ENCODE data around the gene PTHLH.

PTHLH gene

GRCh38 chr12:27972721-27973120, at the start of gene PTHLH:
Gene PTHLH, minus strand, starts transcription at chr12:27972733. Its CDS starts 3,239 bp downstream, at chr12:27969494.
- no peaks in the 10 kb centered on the region; the same call in 1 of the 2 replicates for H3K27me3 ChIP-seq (replicated peaks; ENCODE audit: control insufficient read depth, insufficient read depth, low read length)
- no peak for DNase-seq (ENCODE audit: extremely low read depth, insufficient read length)
- no peak within 1 kb of the TSS for H3K4me3 ChIP-seq (replicated peaks; ENCODE audit: low read depth, low read length)

GRCh38 chr12:28021704-28022103, 49.2 kb upstream of the PTHLH start:
- Histone ChIP-seq H3K4me3 (replicated peaks; ENCODE audit: low read depth, low read length) (no peak overlapping the region), H3K27me3 (replicated peaks; ENCODE audit: control insufficient read depth, insufficient read depth, low read length) (no peaks in the 10 kb centered on the region), H3K36me3 (ENCODE audit: control insufficient read depth, insufficient read depth, low read length) (no peaks in the 10 kb centered on the region)
- no peak for TF ChIP-seq CTCF (IDR thresholded peaks at IDR 0.05; ENCODE audit: insufficient read depth, low read length, poor library complexity, severe bottlenecking)
- no peak for DNase-seq (ENCODE audit: extremely low read depth, insufficient read length)

More at GRCh38 chr12:27972721-27973120, at the start of gene PTHLH:
- no peak for TF ChIP-seq CTCF (IDR thresholded peaks at IDR 0.05; ENCODE audit: insufficient read depth, low read length, poor library complexity, severe bottlenecking)
- H3K36me3 ChIP-seq (ENCODE audit: control insufficient read depth, insufficient read depth, low read length) = no peaks in the 10 kb centered on the region

DNA sequence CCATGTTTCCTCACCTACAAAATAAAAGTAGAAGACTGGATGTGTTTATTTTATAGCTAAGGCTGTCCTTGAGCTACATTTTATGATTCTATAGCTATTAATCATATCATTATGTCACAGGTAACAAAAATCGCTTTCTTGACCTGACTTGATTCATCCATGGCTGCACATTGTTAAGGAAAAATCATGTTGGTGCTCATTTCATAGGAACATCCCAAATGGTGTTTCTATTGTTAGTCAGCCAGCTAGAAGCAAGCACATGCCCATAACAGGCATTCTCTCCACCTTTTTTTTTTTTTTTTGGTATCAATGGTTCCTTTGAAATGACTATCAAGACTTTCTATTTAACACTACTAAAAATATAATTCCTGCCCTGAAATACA, 45.3 kb upstream of the PTHLH start:
- no peak for TF ChIP-seq CTCF (IDR thresholded peaks at IDR 0.05; ENCODE audit: insufficient read depth, low read length, poor library complexity, severe bottlenecking)
- no peak for DNase-seq (ENCODE audit: extremely low read depth, insufficient read length)
- no peaks in the 10 kb centered on the region for H3K36me3 ChIP-seq (ENCODE audit: control insufficient read depth, insufficient read depth, low read length)

DNA sequence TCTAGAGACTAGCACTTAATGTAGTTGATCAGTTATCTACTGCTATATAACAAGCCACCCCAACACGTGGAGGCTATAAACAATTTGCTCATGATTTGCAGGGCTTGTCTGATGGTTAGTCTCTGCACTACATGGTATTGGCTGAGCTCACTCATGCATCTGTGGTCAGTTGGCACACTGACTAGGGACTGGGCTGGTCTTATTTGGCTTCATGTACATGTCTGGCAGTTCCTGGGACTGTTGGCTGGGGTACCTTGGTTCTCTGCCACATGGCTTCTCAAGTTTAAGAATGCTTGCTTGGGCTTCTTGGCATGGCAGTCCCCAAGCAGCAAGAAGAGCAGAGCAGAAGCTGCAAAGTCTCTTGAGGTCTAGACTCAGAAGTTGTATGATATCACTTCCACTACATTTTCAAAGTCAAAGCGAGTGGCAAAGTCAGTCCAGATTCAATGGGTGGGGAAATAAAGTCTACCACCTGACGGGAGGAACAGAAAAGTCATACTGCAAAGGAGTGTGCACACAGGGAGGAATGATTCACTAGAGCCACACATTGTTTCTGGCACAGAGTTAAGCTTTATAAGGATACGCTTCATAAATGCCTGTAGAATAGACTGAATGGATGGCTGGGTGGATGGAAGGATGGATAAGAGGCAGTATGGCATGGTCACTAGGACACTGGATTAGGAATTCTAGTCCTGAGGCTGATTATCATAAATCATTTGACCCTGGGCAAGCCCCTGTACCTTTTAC, 44.8 kb upstream of the PTHLH start:
- no peak for DNase-seq (ENCODE audit: extremely low read depth, insufficient read length)
- Histone ChIP-seq H3K4me3 (replicated peaks; ENCODE audit: low read depth, low read length) (no peak overlapping the region), H3K27me3 (replicated peaks; ENCODE audit: control insufficient read depth, insufficient read depth, low read length) (no peaks in the 10 kb centered on the region; the same call in 1 of the 2 replicates), H3K36me3 (ENCODE audit: control insufficient read depth, insufficient read depth, low read length) (no peaks in the 10 kb centered on the region)
- no peak for TF ChIP-seq CTCF (IDR thresholded peaks at IDR 0.05; ENCODE audit: insufficient read depth, low read length, poor library complexity, severe bottlenecking)

More for the DNA sequence above, 45.3 kb upstream of the PTHLH start:
- Histone ChIP-seq H3K27me3 (replicated peaks; ENCODE audit: control insufficient read depth, insufficient read depth, low read length) (no peaks in the 10 kb centered on the region; the same call in 1 of the 2 replicates), H3K4me3 (replicated peaks; ENCODE audit: low read depth, low read length) (no peak overlapping the region)

GRCh38 chr12:28015165-28015564, 42.6 kb upstream of the PTHLH start:
- no peaks in the 10 kb centered on the region for H3K36me3 ChIP-seq (ENCODE audit: control insufficient read depth, insufficient read depth, low read length)
- TF ChIP-seq CTCF (IDR thresholded peaks at IDR 0.05; ENCODE audit: insufficient read depth, low read length, poor library complexity, severe bottlenecking) = no peak
- DNase-seq (ENCODE audit: extremely low read depth, insufficient read length) = no peak
- H3K27me3 ChIP-seq (replicated peaks; ENCODE audit: control insufficient read depth, insufficient read depth, low read length) = no peaks in the 10 kb centered on the region; the same call in 1 of the 2 replicates
- no peak overlapping the region for H3K4me3 ChIP-seq (replicated peaks; ENCODE audit: low read depth, low read length)
